ENCODE results near the gene HINT2. TPM values are rescaled to one million over a fixed set of nuclear protein-coding genes. Genes with fewer than 3 reads are reported as not detected.

Gene HINT2
- polyA plus RNA-seq, 6 donors from 2014 or later = 69.4 to 109 (median 79.0) TPM

GRCh38 chr9:35797311-35798109, 17.3 kb downstream of the HINT2 start:
- peaks cover 17 to 28% of the 10 kb centered on the region in 2 donors for H3K36me3 Mint-ChIP-seq
- H3K27me3 Mint-ChIP-seq = no peaks in the 10 kb centered on the region
- no peak overlapping the region for H3K4me3 Mint-ChIP-seq
- H3K27ac Mint-ChIP-seq = peak overlapping the region in 2 of 6 donors; percentile 31 to 75
- no peaks in the 10 kb centered on the region for H3K9me3 Mint-ChIP-seq
- ATAC-seq (ENCODE audit: low read depth in 2 of 2) (no peak), DNase-seq (no peak)
- no peaks in the 10 kb centered on the region for H3K4me1 Mint-ChIP-seq

DNA sequence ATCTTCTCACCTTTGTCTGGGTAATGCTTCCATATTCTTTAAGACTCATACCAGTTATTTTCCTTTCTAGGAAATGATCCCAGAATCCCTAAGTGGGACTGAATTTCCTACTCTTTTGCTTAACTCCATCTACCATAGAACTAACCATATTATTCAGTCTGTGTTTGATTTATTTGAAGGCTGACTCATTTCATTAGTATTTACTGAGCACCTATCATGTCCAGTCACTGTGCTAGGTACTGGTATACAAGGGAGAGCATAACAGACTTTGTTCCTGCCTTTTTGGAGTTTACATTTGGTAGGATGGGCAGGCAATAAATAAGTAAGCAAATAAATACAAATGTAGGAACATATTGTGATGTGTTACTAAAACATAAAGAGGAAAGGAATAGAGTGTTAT, 19.1 kb downstream of the HINT2 start:
- no peaks in the 10 kb centered on the region for H3K9me3 Mint-ChIP-seq
- H3K27ac Mint-ChIP-seq = no peak overlapping the region
- H3K4me3 Mint-ChIP-seq = no peak overlapping the region
- DNase-seq (no peak), ATAC-seq (ENCODE audit: low read depth in 2 of 2) (no peak)
- peaks cover 0 to 5% (median 4%) of the 10 kb centered on the region in 3 donors for H3K27me3 Mint-ChIP-seq
- H3K36me3 Mint-ChIP-seq = peaks cover 5 to 12% of the 10 kb centered on the region in 2 donors
- H3K4me1 Mint-ChIP-seq = peaks cover 4 to 5% (median 5%) of the 10 kb centered on the region in 3 donors

DNA sequence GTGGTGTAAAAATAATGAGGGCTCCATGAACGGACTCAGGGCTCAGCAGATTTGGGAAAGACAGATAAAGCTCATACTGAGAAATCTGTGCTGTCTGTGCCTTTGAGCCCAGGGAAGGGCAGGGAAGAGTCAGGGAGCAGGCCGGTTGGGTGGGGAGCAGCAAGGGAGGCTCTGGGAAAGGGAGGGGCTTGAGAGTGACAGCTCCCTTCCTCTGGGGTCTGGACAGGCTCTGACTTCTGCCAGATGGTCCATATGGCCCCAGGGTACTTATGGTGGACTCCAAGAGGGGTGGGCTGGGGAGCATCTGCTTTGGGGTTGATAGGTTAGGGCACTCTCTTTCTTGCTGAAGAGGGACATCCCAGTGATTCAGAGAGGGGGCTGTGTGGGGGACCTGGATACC, 21.4 kb downstream of the HINT2 start:
- DNase-seq (no peak), ATAC-seq (ENCODE audit: low read depth in 2 of 2) (no peak)
- H3K27ac Mint-ChIP-seq = peak overlapping the region in 1 of 6 donors; percentile 79
- H3K9me3 Mint-ChIP-seq = no peaks in the 10 kb centered on the region
- peaks cover 9 to 12% (median 12%) of the 10 kb centered on the region in 3 donors for H3K4me1 Mint-ChIP-seq
- H3K4me3 Mint-ChIP-seq = no peak overlapping the region
- H3K27me3 Mint-ChIP-seq = peaks cover 3 to 10% (median 8%) of the 10 kb centered on the region in 3 donors
- peaks cover 0 to 5% of the 10 kb centered on the region in 2 donors for H3K36me3 Mint-ChIP-seq

DNA sequence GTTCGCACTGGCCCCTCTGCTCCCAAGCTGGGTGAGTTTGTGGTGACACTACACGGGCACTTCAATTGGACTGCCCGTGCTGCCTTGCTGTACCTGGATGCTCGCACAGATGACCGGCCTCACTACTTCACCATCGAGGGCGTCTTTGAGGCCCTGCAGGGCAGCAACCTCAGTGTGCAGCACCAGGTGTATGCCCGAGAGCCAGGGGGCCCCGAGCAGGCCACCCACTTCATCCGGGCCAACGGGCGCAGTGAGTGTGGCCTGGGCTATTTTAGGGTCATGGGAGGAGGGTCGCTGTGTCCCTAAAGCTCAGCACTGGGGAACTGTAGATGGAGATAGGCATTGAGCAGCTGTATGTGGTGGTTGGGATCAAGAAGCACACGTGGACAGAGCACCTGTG, 22.0 kb downstream of the HINT2 start:
- Mint-ChIP-seq H3K9me3 (no peaks in the 10 kb centered on the region), H3K27ac (peak overlapping the region in 2 of 6 donors; percentile 79 to 91), H3K27me3 (peaks cover 3 to 10% (median 8%) of the 10 kb centered on the region in 3 donors), H3K36me3 (peaks cover 0 to 5% of the 10 kb centered on the region in 2 donors), H3K4me1 (peaks cover 9 to 12% (median 12%) of the 10 kb centered on the region in 3 donors), H3K4me3 (no peak overlapping the region)
- no peak for DNase-seq
- no peak for ATAC-seq (ENCODE audit: low read depth in 2 of 2)

- ATAC-seq (ENCODE audit: low read depth in 2 of 2) (no peak), DNase-seq (no peak)
- peaks cover 3 to 10% (median 8%) of the 10 kb centered on the region in 3 donors for H3K27me3 Mint-ChIP-seq
- H3K4me3 Mint-ChIP-seq = no peak overlapping the region
- no peaks in the 10 kb centered on the region for H3K9me3 Mint-ChIP-seq
- peak overlapping the region in 1 of 6 donors; percentile 72 for H3K27ac Mint-ChIP-seq
- H3K4me1 Mint-ChIP-seq = peaks cover 9 to 12% (median 12%) of the 10 kb centered on the region in 3 donors
- peaks cover 0 to 5% of the 10 kb centered on the region in 2 donors for H3K36me3 Mint-ChIP-seq
Observed at GRCh38 chr9:35792024-35792813, 22.6 kb downstream of the HINT2 start.

DNA sequence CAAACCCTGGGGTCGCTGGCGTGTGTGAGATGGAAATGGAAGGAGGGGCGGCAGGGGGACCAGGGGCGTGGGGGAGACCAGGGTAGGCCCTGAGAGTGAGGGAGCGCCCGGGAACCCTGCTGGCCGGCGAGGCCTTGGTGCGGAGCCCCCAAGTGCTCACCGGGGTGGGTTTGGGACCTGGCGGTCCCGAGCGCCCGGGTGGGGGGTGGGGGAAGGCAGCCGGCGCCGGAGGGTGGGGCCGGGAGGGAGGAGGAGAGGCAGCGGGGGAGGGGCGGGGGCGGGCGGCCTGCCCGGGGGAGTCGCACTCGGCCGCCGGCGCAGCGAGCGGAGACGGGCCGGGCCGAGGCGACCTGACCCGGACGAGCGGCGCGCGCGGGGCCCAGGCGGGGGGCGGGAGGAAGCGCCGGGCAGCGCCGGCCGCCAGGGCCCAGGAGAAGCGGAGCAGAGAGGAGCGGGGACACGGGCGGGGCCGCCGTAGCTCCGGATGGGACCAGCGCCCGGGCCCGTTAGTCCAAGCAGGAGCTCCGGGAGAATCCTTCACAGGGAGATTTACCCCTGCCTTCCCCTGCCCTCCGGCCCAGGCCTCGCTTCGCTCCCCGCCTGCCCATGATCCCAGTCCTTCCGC, 23.4 kb downstream of the HINT2 start, which contains the start of gene NPR2:
NPR2 (plus strand) TSS at position 295 of the 625 bp plus-strand sequence. CDS start 818 bp downstream, outside the sequence.
- Mint-ChIP-seq H3K9me3 (no peaks in the 10 kb centered on the region), H3K4me1 (peaks cover 9 to 12% (median 12%) of the 10 kb centered on the region in 3 donors), H3K36me3 (peaks cover 0 to 5% of the 10 kb centered on the region in 2 donors), H3K4me3 (peak within 1 kb of the TSS in 5 of 8 donors; percentile 36 to 78 (median 63)), H3K27me3 (peaks cover 3 to 10% (median 8%) of the 10 kb centered on the region in 3 donors), H3K27ac (peak within 1 kb of the TSS in 3 of 6 donors; percentile 28 to 72 (median 72))
- no peak for DNase-seq
- ATAC-seq (ENCODE audit: low read depth in 2 of 2) = no peak

DNA sequence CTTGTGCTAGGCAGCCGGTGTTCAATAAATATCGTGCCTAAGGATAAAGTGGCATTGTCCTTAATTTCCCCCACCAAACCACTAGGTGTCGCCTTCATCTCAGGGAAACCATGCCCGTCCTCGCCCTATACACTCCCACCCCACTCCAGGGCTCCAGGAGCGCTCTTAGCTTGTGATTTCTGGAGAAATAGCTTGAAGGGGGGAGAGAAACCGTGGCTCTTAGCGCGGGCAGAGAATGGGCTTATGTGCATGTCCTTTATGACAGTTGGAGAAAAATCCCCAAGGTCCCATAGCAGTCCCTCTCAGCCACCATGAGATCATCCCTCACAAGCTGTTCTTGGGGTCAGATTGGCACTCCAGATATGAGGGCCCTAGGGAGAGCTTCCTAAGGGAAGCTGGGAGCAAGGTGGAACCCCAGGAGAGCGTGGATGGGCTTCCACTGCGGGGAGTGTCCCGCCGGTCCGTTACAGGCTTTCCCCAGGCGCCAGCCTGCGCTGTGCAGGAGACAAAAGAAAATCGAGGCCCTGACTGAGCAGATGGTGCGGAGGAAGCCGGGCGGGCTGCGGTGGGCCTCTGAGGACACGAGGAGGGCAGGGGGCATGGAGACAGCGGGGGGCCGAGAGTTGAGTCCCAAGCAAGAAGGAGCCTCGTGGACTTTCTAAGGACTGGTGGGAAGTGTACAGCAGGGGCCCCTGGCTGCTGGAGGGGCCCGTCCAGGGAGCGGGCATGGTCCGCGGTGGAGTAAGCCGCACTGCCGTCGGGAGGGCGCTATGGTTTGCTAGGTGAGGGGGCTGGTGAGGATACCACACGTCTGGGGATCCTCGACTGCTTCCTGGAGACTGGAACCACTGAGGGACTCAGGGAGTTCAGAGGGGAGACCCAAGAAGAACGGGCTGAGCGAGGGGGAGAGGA, 24.2 kb downstream of the HINT2 start:
- Mint-ChIP-seq H3K4me3 (peak overlapping the region in 5 of 8 donors; percentile 36 to 78 (median 63)), H3K36me3 (peaks cover 5 to 7% of the 10 kb centered on the region in 2 donors), H3K4me1 (peaks cover 12% of the 10 kb centered on the region in 3 donors), H3K9me3 (no peaks in the 10 kb centered on the region), H3K27me3 (peaks cover 3 to 10% (median 8%) of the 10 kb centered on the region in 3 donors), H3K27ac (peak overlapping the region in 3 of 6 donors; percentile 28 to 72 (median 53))
- peak; percentile 87 to 92 for ATAC-seq (ENCODE audit: low read depth in 2 of 2)
- DNase-seq = peak; percentile 58

DNA sequence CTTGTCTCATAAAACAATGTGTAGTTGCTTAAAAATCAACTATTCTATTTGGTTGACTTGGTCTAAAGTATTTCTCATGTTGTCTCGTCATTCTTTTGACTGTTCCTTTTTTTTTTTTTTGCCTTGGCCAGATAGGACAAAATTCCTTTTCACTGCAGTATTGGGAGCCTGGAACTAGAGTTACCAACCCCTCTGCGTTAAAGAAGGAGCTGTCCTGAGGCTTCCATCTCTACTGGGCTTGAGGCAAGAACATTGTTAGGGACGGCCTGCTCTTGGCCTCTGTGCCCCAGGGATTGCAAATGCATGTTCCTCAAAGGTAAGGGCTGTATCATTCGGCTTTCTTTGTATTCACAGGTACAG, 24.8 kb downstream of the HINT2 start:
- peak overlapping the region in 2 of 6 donors; percentile 28 to 72 for H3K27ac Mint-ChIP-seq
- peak overlapping the region in 1 of 8 donors; percentile 36 for H3K4me3 Mint-ChIP-seq
- H3K27me3 Mint-ChIP-seq = peaks cover 3 to 10% (median 8%) of the 10 kb centered on the region in 3 donors
- peaks cover 12 to 15% (median 12%) of the 10 kb centered on the region in 3 donors for H3K4me1 Mint-ChIP-seq
- no peaks in the 10 kb centered on the region for H3K9me3 Mint-ChIP-seq
- DNase-seq (no peak), ATAC-seq (ENCODE audit: low read depth in 2 of 2) (peak in 1 of 2 donors; percentile 14)
- peaks cover 5 to 10% of the 10 kb centered on the region in 2 donors for H3K36me3 Mint-ChIP-seq

DNA sequence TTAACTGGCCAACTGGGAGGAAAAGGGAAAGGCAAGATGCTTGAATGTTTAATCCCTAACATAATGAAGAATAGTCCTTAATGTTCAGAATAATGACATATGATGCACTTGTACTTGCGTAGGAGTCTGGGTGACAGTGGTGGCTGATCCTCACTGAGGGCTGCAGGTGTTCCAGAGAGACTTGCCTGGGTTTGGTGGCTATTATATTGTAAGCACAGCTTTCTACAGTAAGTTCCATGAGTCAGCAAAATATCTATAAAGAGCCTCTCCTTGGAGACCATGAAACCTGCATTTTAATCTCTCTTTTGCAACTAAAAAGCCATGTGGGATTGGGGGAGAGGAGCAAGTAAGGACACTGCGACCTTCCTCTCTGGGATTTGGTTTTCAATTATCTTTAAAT, 25.3 kb downstream of the HINT2 start:
- no peak for ATAC-seq (ENCODE audit: low read depth in 2 of 2)
- H3K27ac Mint-ChIP-seq = no peak overlapping the region
- H3K9me3 Mint-ChIP-seq = no peaks in the 10 kb centered on the region

GRCh38 chr9:35783418-35783817, 31.4 kb downstream of the HINT2 start:
- H3K4me3 Mint-ChIP-seq = no peak overlapping the region
- H3K27ac Mint-ChIP-seq = peak overlapping the region in 1 of 6 donors; percentile 12
- peaks cover 16 to 20% of the 10 kb centered on the region in 2 donors for H3K36me3 Mint-ChIP-seq
- H3K4me1 Mint-ChIP-seq = peaks cover 0 to 10% (median 5%) of the 10 kb centered on the region in 3 donors
- no peak for ATAC-seq (ENCODE audit: low read depth in 2 of 2)
- peaks cover 0 to 7% (median 0%) of the 10 kb centered on the region in 7 donors for H3K9me3 Mint-ChIP-seq
- no peaks in the 10 kb centered on the region for H3K27me3 Mint-ChIP-seq
- no peak for DNase-seq

More for the DNA sequence above, 25.3 kb downstream of the HINT2 start:
- no peak for DNase-seq
- Mint-ChIP-seq H3K4me3 (no peak overlapping the region), H3K4me1 (peaks cover 12 to 15% (median 12%) of the 10 kb centered on the region in 3 donors), H3K27me3 (peaks cover 3 to 10% (median 8%) of the 10 kb centered on the region in 3 donors), H3K36me3 (peaks cover 4 to 10% of the 10 kb centered on the region in 2 donors)

DNA sequence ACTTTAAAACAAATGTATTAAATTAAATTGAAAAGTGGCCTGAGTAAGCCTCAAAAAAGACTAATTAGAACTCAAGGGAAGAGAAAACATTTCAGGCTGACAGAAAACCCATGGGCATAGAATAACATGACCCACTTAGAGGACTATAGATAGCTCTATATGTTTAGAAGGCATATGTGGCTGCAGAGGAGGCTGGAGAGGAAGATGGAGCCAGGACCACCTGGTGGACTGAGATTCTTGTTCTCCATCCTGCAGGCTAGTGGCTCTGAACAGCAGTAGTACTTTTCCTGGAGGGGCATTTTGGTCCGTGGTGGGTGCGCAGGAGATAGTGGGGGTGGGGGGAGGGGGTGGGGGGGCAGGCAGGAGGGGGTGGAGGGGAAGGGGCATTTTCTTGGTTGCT, 33.8 kb downstream of the HINT2 start:
- DNase-seq (no peak), ATAC-seq (ENCODE audit: low read depth in 2 of 2) (no peak)
- Mint-ChIP-seq H3K4me1 (peaks cover 4 to 12% (median 10%) of the 10 kb centered on the region in 3 donors), H3K27me3 (no peaks in the 10 kb centered on the region), H3K36me3 (peaks cover 16 to 17% of the 10 kb centered on the region in 2 donors), H3K9me3 (peaks cover 0 to 7% (median 0%) of the 10 kb centered on the region in 7 donors), H3K4me3 (no peak overlapping the region), H3K27ac (peak overlapping the region in 1 of 6 donors; percentile 39)

- Mint-ChIP-seq H3K4me1 (peaks cover 17 to 29% (median 22%) of the 10 kb centered on the region in 3 donors), H3K27ac (peak overlapping the region in 1 of 6 donors; percentile 22), H3K36me3 (peaks cover 3 to 8% of the 10 kb centered on the region in 2 donors), H3K27me3 (no peaks in the 10 kb centered on the region), H3K9me3 (peaks cover 0 to 2% (median 0%) of the 10 kb centered on the region in 7 donors), H3K4me3 (no peak overlapping the region)
- DNase-seq = no peak
- ATAC-seq (ENCODE audit: low read depth in 2 of 2) = no peak
Observed at GRCh38 chr9:35778496-35778895, 36.3 kb downstream of the HINT2 start.

Measured in naive B cell (primary cell).